ENCODE data around the gene STX1A. TPM values are rescaled to one million over a fixed set of nuclear protein-coding genes. Genes with fewer than 3 reads are reported as not detected.

STX1A gene
- total and polyA plus RNA-seq, 10 donors, result 1.3 to 7.8 (median 4.6) TPM

- Histone ChIP-seq H3K4me3 (peak overlapping the region in 6 of 8 donors; percentile 23 to 79 (median 44)), H3K36me3 (no peaks in the 10 kb centered on the region), H3K9me3 (no peaks in the 10 kb centered on the region), H3K27me3 (replicated peaks in 1 of 7) (peaks cover 0 to 75% (median 8%) of the 10 kb centered on the region in 7 donors), H3K27ac (no peak overlapping the region), H3K4me1 (peaks cover 0 to 29% (median 19%) of the 10 kb centered on the region in 6 donors)
- TF ChIP-seq CTCF (IDR thresholded peaks at IDR 0.05 in 8 of 11, conservative IDR thresholded peaks at IDR 0.05 in 3 of 11) (no peak), POLR2AphosphoS5 (IDR thresholded peaks at IDR 0.05) (no peak), POLR2A (IDR thresholded peaks at IDR 0.05) (no peak)
- no peak for DNase-seq
- 23 to 35% (median 30%) methylated on average over 5 of the region's 5 CpGs for WGBS, 5 donors
- intact Hi-C loops (cut with DNase I; ENCODE audit: low total_unique reads), result no loop called here
Measured at GRCh38 chr7:73668886-73669230, 50.6 kb downstream of the STX1A start.

GRCh38 chr7:73668103-73668885 is 51.2 kb downstream of the STX1A start:
- 2 to 13% (median 4%) methylated on average over 12 to 52 of the region's 52 CpGs for WGBS, 5 donors
- H3K27ac ChIP-seq, result peak overlapping the region in 1 of 8 donors; percentile 27
- H3K4me1 ChIP-seq, result peaks cover 0 to 29% (median 19%) of the 10 kb centered on the region in 6 donors

GRCh38 chr7:73667344-73668102 is 51.9 kb downstream of the STX1A start, which contains the start of gene VPS37D:
VPS37D (plus strand) TSS chr7:73667831; CDS start chr7:73667959, 128 bp downstream.
- TF ChIP-seq CTCF (IDR thresholded peaks at IDR 0.05 in 8 of 11, conservative IDR thresholded peaks at IDR 0.05 in 3 of 11) (peak in 9 of 11 experiments; percentile 34 to 95 (median 82)), POLR2AphosphoS5 (IDR thresholded peaks at IDR 0.05) (peak in 2 of 3 donors; percentile 58 to 76), POLR2A (IDR thresholded peaks at IDR 0.05) (no peak)
- intact Hi-C loops (cut with DNase I; ENCODE audit: low total_unique reads), result no loop called here
- Histone ChIP-seq H3K4me1 (peaks cover 0 to 29% (median 19%) of the 10 kb centered on the region in 6 donors), H3K9me3 (peaks cover 0 to 8% (median 6%) of the 10 kb centered on the region in 8 donors), H3K4me3 (peak within 1 kb of the TSS; percentile 25 to 79 (median 44)), H3K36me3 (no peaks in the 10 kb centered on the region), H3K27me3 (replicated peaks in 1 of 7) (peaks cover 0 to 88% (median 8%) of the 10 kb centered on the region in 7 donors), H3K27ac (peak within 1 kb of the TSS in 1 of 8 donors; percentile 27)
- WGBS, 5 donors, result 3 to 15% (median 5%) methylated on average over 13 to 79 of the region's 79 CpGs
- DNase-seq, result peak; percentile 98

More at GRCh38 chr7:73668103-73668885, 51.2 kb downstream of the STX1A start:
- H3K4me3 ChIP-seq, result peak overlapping the region; percentile 18 to 79 (median 40)
- peaks cover 0 to 81% (median 8%) of the 10 kb centered on the region in 7 donors for H3K27me3 ChIP-seq (replicated peaks in 1 of 7)
- no peaks in the 10 kb centered on the region for H3K36me3 ChIP-seq
- intact Hi-C loops (cut with DNase I; ENCODE audit: low total_unique reads), result no loop called here
- peaks cover 0 to 1% (median under 1%) of the 10 kb centered on the region in 8 donors for H3K9me3 ChIP-seq
- TF ChIP-seq CTCF (IDR thresholded peaks at IDR 0.05 in 8 of 11, conservative IDR thresholded peaks at IDR 0.05 in 3 of 11) (no peak), POLR2AphosphoS5 (IDR thresholded peaks at IDR 0.05) (no peak), POLR2A (IDR thresholded peaks at IDR 0.05) (no peak)
- DNase-seq, result peak; percentile 83

Measured in spleen (tissue), 11 donors.